Vagina (tissue), 2 donors: ENCODE measurements around the gene TSPAN33. TPM values are rescaled to one million over a fixed set of nuclear protein-coding genes. Genes with fewer than 3 reads are reported as not detected.
"Not testable (repeated sequence)": the region's sequence is repeated elsewhere in the genome, so short reads cannot be mapped to it uniquely, and the experiment has no call there.

Experiments used
- DNase-seq, 2 donors: peaks; one replicate each; pipeline ENCODE4 v3.0.0-alpha.2; 2017; ENCODE audit errors: extremely low spot score in 2 of 2
- H3K27ac ChIP-seq: fragments of 200-600 bp; sonication (generic); one replicate; pipeline ENCODE4 v1.5.1; 2019
- H3K27me3 ChIP-seq: fragments of 200-600 bp; sonication (generic); one replicate; pipeline ENCODE4 v1.5.1; 2019
- H3K36me3 ChIP-seq, 2 donors: fragments of 200-600 bp; sonication (generic); one replicate each; pipeline ENCODE4 v1.5.1; 2017 to 2019
- H3K4me1 ChIP-seq: fragments of 200-600 bp; sonication (generic); one replicate; pipeline ENCODE4 v1.5.1; 2019
- H3K4me3 ChIP-seq, 2 donors: fragments of 200-600 bp; sonication (generic); 1 replicate in 1 of 2; 2 replicates in 1 of 2; pipeline ENCODE4 v1.5.1; 2016 to 2019
- H3K9me3 ChIP-seq: fragments of 200-600 bp; sonication (generic); one replicate; pipeline ENCODE4 v1.5.1; 2019
- POLR2A ChIP-seq, 2 donors: fragments of 450-650 bp; IDR thresholded peaks; one replicate each; pipeline ENCODE4 v1.6.1; 2017; ENCODE audit warnings: antibody characterized with exemption in 2 of 2, mild to moderate bottlenecking in 2 of 2, moderate library complexity in 2 of 2
- POLR2AphosphoS5 ChIP-seq, 2 donors: sonication (generic); formaldehyde crosslinking; IDR thresholded peaks; one replicate each; pipeline ENCODE4 v1.9.0; 2017; ENCODE audit warnings: antibody characterized with exemption in 2 of 2, mild to moderate bottlenecking in 2 of 2, low read depth in 1 of 2; ENCODE audit not compliant: insufficient read depth in 1 of 2
- intact Hi-C: fragments of 100-400 bp; cut with DNase I; formaldehyde crosslinking; loops from one replicate; pipeline ENCODE4 v1.15.1; 2023
- total RNA-seq: library from RNA; depleted of rRNA; stranded (reverse); fragments of >200 nt; gene quantifications from one replicate; pipeline ENCODE4 v1.2.3, GENCODE V29; 2016
- TF ChIP-seq, protein P1 (sequence below), 3 experiments: fragments of 450-650 bp in 2 of 3; fragments of 200-600 bp in 1 of 3; sonication (generic) in 1 of 3; IDR thresholded peaks; one replicate each; pipeline ENCODE4 v1.5.1; 2017 to 2019; ENCODE audit warnings: antibody characterized with exemption in 3 of 3, mild to moderate bottlenecking in 2 of 3, moderate library complexity in 2 of 3

The TSPAN33 gene
- total RNA-seq, 1 donor from 2014 or later, result 2.7 TPM

DNA sequence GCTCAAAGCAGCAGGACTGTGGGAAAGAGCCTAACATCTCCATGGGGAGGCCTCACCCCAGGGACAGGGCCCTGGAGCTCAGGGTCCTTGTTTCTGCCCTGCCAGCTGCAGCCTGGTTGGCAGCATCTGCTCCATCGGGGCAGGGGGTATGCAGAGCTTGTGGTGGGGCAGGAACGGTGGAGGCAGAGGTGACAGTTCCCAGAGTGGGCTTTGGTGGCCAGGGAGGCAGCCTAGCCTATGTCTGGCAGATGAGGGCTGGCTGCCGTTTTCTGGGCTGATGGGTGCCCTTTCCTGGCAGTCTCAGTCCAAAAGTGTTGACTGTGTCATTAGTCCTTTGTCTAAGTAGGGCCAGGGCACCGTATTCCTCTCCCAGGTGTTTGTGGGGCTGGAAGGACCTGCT, 68.1 kb downstream of the TSPAN33 start:
- no peaks in the 10 kb centered on the region for H3K9me3 ChIP-seq
- H3K27me3 ChIP-seq, result no peaks in the 10 kb centered on the region
- H3K4me1 ChIP-seq, result no peaks in the 10 kb centered on the region
- no peak for TF ChIP-seq POLR2A (IDR thresholded peaks at IDR 0.05)
- TF ChIP-seq POLR2AphosphoS5 (IDR thresholded peaks at IDR 0.05; ENCODE audit: insufficient read depth in 1 of 2, low read depth in 1 of 2), result no peak
- TF ChIP-seq, protein P1, sequence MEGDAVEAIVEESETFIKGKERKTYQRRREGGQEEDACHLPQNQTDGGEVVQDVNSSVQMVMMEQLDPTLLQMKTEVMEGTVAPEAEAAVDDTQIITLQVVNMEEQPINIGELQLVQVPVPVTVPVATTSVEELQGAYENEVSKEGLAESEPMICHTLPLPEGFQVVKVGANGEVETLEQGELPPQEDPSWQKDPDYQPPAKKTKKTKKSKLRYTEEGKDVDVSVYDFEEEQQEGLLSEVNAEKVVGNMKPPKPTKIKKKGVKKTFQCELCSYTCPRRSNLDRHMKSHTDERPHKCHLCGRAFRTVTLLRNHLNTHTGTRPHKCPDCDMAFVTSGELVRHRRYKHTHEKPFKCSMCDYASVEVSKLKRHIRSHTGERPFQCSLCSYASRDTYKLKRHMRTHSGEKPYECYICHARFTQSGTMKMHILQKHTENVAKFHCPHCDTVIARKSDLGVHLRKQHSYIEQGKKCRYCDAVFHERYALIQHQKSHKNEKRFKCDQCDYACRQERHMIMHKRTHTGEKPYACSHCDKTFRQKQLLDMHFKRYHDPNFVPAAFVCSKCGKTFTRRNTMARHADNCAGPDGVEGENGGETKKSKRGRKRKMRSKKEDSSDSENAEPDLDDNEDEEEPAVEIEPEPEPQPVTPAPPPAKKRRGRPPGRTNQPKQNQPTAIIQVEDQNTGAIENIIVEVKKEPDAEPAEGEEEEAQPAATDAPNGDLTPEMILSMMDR (IDR thresholded peaks at IDR 0.05), result no peak
- H3K4me3 ChIP-seq, result no peak overlapping the region
- no peak for DNase-seq
- H3K36me3 ChIP-seq, result peaks cover 0 to 19% of the 10 kb centered on the region in 2 donors
- intact Hi-C loops, result loop anchor here (5.0 kb wide), 2 partner anchors 50 to 720 kb away; no protein-coding TSS in a partner anchor
- no peak overlapping the region for H3K27ac ChIP-seq

- intact Hi-C loops, result loop anchor here (5.0 kb wide), 2 partner anchors 52 to 722 kb away; no protein-coding TSS in a partner anchor
- Histone ChIP-seq H3K9me3 (no peaks in the 10 kb centered on the region), H3K4me1 (no peaks in the 10 kb centered on the region), H3K27ac (no peak overlapping the region), H3K4me3 (no peak overlapping the region), H3K27me3 (no peaks in the 10 kb centered on the region), H3K36me3 (peaks cover 0 to 19% of the 10 kb centered on the region in 2 donors)
- no peak for DNase-seq
- TF ChIP-seq, protein P1 (IDR thresholded peaks at IDR 0.05), result no peak
- TF ChIP-seq POLR2A (IDR thresholded peaks at IDR 0.05) (no peak), POLR2AphosphoS5 (IDR thresholded peaks at IDR 0.05; ENCODE audit: insufficient read depth in 1 of 2, low read depth in 1 of 2) (no peak)
These were observed 69.3 kb downstream of the TSPAN33 start for GRCh38 chr7:129213828-129214227.

GRCh38 chr7:129215691-129216090, 71.2 kb downstream of the TSPAN33 start:
- H3K4me1 ChIP-seq, DNase-seq, H3K9me3 ChIP-seq, H3K27ac ChIP-seq, H3K27me3 ChIP-seq, H3K4me3 ChIP-seq: not testable (repeated sequence)
- intact Hi-C loops, result loop anchor here (5.0 kb wide), 1 partner anchor 257 kb away; no protein-coding TSS in a partner anchor
- H3K36me3 ChIP-seq, result peaks cover 0 to 14% of the 10 kb centered on the region in 2 donors

GRCh38 chr7:129216101-129216715, 71.7 kb downstream of the TSPAN33 start:
- H3K36me3 ChIP-seq, result peaks cover 0 to 14% of the 10 kb centered on the region in 2 donors
- not testable (repeated sequence) for H3K27ac ChIP-seq, H3K9me3 ChIP-seq, H3K27me3 ChIP-seq, H3K4me3 ChIP-seq, H3K4me1 ChIP-seq, DNase-seq
- intact Hi-C loops, result loop anchor here (5.0 kb wide), 1 partner anchor 256 kb away; no protein-coding TSS in a partner anchor

DNA sequence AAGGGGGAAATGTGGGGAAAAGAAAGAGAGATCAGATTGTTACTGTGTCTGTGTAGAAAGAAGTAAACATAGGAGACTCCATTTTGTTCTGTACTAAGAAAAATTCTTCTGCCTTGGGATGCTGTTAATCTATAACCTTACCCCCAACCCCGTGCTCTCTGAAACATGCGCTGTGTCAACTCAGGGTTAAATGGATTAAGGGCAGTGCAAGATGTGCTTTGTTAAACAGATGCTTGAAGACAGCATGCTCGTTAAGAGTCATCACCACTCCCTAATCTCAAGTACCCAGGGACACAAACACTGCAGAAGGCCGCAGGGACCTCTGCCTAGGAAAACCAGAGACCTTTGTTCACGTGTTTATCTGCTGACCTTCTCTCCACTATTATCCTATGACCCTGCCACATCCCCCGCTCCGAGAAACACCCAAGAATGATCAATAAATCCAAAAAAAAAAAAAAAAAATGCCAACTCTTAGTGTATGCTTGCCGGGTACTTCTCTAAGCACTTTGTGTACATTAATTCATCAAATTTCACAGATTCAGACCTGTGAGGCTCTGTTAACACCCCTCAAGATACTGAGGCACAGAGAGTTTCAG, 72.4 kb downstream of the TSPAN33 start:
- not testable (repeated sequence) for H3K9me3 ChIP-seq, H3K27ac ChIP-seq, DNase-seq, H3K27me3 ChIP-seq, H3K4me1 ChIP-seq, H3K4me3 ChIP-seq, H3K36me3 ChIP-seq
- intact Hi-C loops, result loop anchor here (5.0 kb wide), 1 partner anchor 255 kb away; no protein-coding TSS in a partner anchor

DNA sequence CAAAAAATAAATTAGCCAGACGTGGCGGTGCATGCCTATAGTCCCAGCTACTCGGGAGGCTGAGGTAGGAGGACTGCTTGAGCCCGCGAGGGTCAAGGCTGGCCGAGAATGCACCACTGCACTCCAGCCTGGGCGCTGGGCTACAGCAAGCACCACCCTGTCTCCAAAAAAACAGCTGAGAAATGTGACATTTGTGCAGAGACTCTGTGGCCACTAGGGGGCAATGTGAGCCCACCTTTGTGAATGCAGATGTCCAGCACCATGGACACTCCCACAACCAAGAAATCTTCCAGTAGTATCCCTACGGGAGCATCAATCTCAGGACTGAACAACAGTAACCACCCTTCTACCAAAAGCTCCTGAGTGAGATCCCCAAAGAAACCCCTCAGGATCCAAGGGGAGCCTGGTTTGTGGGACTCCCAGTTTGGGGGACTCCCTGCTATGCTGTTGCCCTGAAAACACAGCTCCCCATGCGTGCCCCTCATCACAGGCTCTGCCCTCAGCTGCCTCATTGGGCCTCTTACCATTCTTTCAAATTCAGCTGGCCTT, 74.1 kb downstream of the TSPAN33 start:
- TF ChIP-seq, protein P1 (IDR thresholded peaks at IDR 0.05), result peak; percentile 77 to 90 (median 89)
- TF ChIP-seq POLR2AphosphoS5 (IDR thresholded peaks at IDR 0.05; ENCODE audit: insufficient read depth in 1 of 2, low read depth in 1 of 2), result peak in 1 of 2 donors; percentile 32
- no peak for TF ChIP-seq POLR2A (IDR thresholded peaks at IDR 0.05)
- Histone ChIP-seq H3K4me3 (no peak overlapping the region), H3K27me3 (no peaks in the 10 kb centered on the region), H3K36me3 (no peaks in the 10 kb centered on the region), H3K27ac (no peak overlapping the region), H3K9me3 (no peaks in the 10 kb centered on the region), H3K4me1 (no peaks in the 10 kb centered on the region)
- DNase-seq, result no peak
- intact Hi-C loops, result loop anchor here (5.0 kb wide), 1 partner anchor 254 kb away; no protein-coding TSS in a partner anchor

DNA sequence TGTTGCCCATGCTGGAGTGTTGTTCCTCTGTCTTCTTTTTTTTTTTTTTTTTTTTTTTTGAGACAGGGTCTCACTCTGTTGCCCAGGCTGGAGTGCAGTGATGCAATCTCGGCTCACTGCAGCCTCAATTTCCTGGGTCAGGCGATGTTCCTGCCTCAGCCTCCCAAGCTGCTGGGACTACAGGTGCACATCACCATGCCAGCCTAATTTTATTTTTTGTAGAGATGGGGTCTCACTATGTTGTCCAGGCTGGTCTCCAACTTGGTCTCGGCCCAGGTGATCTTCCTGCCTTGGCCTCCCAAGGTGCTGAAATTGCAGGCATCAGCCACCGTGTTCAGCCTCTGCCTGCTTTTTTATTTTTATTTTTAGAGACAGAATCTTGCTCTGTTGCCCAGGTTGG, 74.7 kb downstream of the TSPAN33 start:
- H3K27ac ChIP-seq, H3K4me1 ChIP-seq, H3K36me3 ChIP-seq, H3K9me3 ChIP-seq, DNase-seq, H3K27me3 ChIP-seq, H3K4me3 ChIP-seq: not testable (repeated sequence)
- intact Hi-C loops, result loop anchor here (5.0 kb wide), 1 partner anchor 253 kb away; no protein-coding TSS in a partner anchor
